22Rv1 (cell line): ENCODE results near the gene GDPGP1.

Source experiments
- CTCF ChIP-seq: fragments of 450-650 bp; IDR thresholded peaks from 2 replicates; pipeline ENCODE4 v1.5.1; 2017; ENCODE audit warnings: mild to moderate bottlenecking
- ZFX ChIP-seq: fragments of 450-650 bp; IDR thresholded peaks from 2 replicates; pipeline ENCODE4 v1.6.1; 2017; ENCODE audit warnings: antibody characterized with exemption, borderline replicate concordance

GRCh38 chr15:90257776-90258175 is 23.8 kb downstream of the GDPGP1 start:
- TF ChIP-seq CTCF = no peak
- no peak for TF ChIP-seq ZFX
